ENCODE measurements around the gene FBRS.

DNA sequence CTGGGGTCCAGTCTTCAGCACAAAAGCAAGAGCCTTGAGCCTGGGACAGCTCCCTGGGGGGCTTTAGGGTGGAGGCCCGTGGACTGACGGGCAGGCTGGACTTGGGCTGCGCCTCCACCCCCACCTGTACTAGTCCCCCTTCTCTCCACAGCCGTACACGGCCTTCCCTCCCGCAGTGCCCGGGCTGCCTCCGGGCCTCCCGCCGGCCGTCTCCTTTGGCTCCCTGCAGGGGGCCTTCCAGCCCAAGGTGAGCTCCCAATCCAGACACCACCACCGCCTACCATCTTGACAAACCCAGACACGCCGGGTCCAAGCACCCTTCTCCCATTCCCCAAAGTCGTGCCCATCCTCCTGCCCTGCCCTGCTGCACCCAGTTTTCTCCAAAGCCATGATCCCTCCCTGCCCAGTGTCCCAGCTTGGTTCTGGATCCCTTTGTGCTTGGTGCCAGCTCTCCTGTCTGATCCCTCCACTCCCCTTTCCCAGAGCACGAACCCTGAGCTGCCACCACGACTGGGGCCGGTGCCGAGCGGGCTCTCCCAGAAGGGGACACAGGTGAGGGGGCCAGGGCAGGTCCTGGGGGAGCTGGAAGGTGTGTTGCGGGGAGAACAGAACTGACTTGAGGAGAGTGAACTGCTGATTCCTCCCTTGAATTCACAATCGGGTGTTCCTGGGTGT lies 7.1 kb downstream of the FBRS start:
- TF ChIP-seq TOX (CRISPR knock-in tag; IDR thresholded peaks at IDR 0.05; ENCODE audit: borderline replicate concordance) (no peak), ARNTL (CRISPR knock-in tag; IDR thresholded peaks at IDR 0.05; ENCODE audit: borderline replicate concordance, low read depth) (no peak), RARB (CRISPR knock-in tag; IDR thresholded peaks at IDR 0.05) (no peak)
- TF ChIP-seq, protein P1, sequence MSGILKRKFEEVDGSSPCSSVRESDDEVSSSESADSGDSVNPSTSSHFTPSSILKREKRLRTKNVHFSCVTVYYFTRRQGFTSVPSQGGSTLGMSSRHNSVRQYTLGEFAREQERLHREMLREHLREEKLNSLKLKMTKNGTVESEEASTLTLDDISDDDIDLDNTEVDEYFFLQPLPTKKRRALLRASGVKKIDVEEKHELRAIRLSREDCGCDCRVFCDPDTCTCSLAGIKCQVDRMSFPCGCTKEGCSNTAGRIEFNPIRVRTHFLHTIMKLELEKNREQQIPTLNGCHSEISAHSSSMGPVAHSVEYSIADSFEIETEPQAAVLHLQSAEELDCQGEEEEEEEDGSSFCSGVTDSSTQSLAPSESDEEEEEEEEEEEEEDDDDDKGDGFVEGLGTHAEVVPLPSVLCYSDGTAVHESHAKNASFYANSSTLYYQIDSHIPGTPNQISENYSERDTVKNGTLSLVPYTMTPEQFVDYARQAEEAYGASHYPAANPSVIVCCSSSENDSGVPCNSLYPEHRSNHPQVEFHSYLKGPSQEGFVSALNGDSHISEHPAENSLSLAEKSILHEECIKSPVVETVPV (CRISPR knock-in tag; IDR thresholded peaks at IDR 0.05) = no peak

Measured in SK-N-SH treated with all-trans-retinoic acid at 6 μM for 48 hours (cell line).